Effector memory CD8-positive, alpha-beta T cell (primary cell): ENCODE data around the gene FBXW12.

Experiments used
- ATAC-seq: fragments of 150-1000 bp; cut with Tn5 transposase; replicated peaks from 2 replicates; pipeline ENCODE4 v1.10.0; 2021; ENCODE audit warnings: mild to moderate bottlenecking, moderate library complexity
- DNase-seq, 3 experiments: peaks; one replicate each; pipeline ENCODE4 v3.0.0; 2021
- H3K27ac Mint-ChIP-seq, 2 donors: one replicate each; pipeline ENCODE4 v1.8.0; 2022; ENCODE audit warnings: mild to moderate bottlenecking in 2 of 2, mixed read lengths in 2 of 2, moderate library complexity in 2 of 2
- H3K27me3 Mint-ChIP-seq, 2 donors: one replicate each; pipeline ENCODE4 v1.8.0; 2022; ENCODE audit warnings: mixed read lengths in 2 of 2
- H3K36me3 Mint-ChIP-seq: one replicate; pipeline ENCODE4 v1.8.0; 2022; ENCODE audit warnings: mild to moderate bottlenecking, moderate library complexity, mixed read lengths; ENCODE audit not compliant: insufficient read depth
- H3K4me1 Mint-ChIP-seq, 2 donors: one replicate each; pipeline ENCODE4 v1.8.0; 2022; ENCODE audit warnings: low read depth in 2 of 2, mixed read lengths in 2 of 2
- H3K4me3 Mint-ChIP-seq, 2 donors: one replicate each; pipeline ENCODE4 v1.8.0; 2022; ENCODE audit warnings: mild to moderate bottlenecking in 2 of 2, mixed read lengths in 2 of 2, moderate library complexity in 2 of 2
- H3K9me3 Mint-ChIP-seq, 2 donors: one replicate each; pipeline ENCODE4 v1.8.0; 2022; ENCODE audit warnings: mixed read lengths in 2 of 2

FBXW12 gene

DNA sequence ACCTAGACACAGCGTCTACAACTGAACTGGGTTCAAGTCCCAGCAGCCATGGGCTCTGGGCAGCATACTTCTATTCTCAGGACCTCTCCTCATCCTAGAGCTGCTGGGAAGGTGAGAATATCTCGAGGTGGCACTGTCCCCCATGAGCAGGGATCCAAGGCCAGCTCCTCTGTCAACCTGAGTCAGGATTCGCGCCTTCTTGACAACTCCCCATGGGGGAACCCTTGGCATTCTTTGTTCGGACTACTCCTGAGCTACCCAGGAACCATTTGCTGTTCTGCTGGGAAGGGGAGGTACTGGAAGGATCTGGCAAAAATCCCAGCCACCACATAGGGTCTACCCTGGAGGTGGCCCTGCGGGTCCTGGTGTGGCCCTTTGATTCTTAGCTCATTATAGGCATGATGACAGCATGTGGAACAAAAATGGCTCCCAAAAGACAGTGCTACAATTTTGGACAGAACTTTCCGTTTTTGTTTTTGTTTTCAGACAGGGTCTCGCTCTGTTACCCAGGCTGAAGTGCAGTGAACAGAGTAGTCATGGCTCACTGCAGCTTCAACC lies 35.6 kb downstream of the FBXW12 start:
- Mint-ChIP-seq H3K9me3 (no peaks in the 10 kb centered on the region), H3K27me3 (no peaks in the 10 kb centered on the region), H3K27ac (peak overlapping the region in 1 of 2 donors; percentile 6), H3K4me1 (no peaks in the 10 kb centered on the region), H3K4me3 (no peak overlapping the region), H3K36me3 (no peaks in the 10 kb centered on the region)
- ATAC-seq, result no peak
- DNase-seq, result no peak

DNA sequence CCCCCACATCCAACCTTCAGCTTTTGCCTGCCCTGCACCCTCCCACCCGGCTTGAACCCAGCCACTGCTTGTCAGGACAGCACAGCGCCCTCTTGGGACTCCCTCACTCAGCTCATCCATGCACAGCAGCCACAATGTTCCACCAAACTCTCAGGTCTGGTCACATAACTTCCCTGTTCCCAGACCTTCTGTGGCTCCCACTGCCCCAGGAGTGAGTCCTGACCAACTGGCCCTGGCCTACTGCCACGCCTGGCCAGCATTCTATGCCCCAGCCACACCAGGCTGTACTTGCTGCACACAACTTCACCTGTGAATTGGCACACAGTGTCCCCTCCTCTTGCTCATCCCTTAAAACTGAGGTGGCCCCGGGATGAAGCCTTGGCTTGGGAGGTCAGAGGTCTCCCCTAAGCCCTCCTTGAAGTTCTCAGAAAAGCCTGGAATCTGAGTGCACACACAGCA lies 36.8 kb downstream of the FBXW12 start:
- DNase-seq (no peak), ATAC-seq (no peak)
- Mint-ChIP-seq H3K36me3 (no peaks in the 10 kb centered on the region), H3K27me3 (no peaks in the 10 kb centered on the region), H3K9me3 (no peaks in the 10 kb centered on the region), H3K27ac (peak overlapping the region in 1 of 2 donors; percentile 11), H3K4me3 (no peak overlapping the region), H3K4me1 (no peaks in the 10 kb centered on the region)

DNA sequence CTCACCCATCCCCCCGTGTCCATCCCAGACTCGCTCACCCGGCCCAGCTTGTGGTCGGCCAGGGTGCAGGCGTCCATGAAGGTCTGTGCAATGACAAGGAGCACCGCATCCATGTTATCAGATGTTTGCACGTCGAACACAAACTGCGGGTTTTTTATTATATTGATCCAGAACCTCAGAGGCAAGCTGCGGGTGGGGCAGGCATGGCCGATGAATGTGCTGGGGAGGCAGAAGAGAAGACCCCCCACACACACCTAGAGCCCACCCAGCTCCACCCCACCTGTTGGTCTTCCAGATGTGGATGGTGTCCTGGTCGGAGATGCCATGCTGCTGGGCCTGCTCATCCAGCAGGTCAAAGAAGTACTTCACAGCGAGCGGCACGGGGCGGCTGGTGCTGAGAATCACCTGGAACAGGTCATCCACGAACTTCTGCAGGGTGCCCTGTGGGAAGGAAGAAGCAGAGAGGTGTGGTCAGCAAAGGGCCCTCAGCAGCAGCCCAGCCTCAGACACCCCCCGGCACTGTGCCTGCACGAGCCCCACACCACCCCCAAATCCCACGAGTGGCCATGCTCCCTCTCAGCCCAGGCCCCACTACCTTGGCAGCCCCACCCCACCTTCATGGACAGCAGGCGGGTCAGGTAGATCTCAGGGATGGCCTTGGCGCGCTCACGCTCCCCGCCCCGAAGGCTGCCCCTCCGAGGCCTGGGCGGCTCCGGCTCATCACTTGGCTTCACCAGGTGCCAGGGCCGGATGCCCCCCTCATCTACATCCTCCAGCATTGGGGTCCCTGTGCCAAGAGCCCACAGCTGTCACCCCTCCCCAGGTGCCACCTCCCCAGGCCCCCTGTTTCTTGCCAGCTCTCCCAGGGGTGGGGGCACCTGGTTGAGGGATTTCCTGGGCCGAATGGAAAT lies 37.5 kb downstream of the FBXW12 start:
- no peak for ATAC-seq
- Mint-ChIP-seq H3K4me1 (no peaks in the 10 kb centered on the region), H3K9me3 (no peaks in the 10 kb centered on the region), H3K27ac (no peak overlapping the region), H3K36me3 (no peaks in the 10 kb centered on the region), H3K4me3 (no peak overlapping the region), H3K27me3 (no peaks in the 10 kb centered on the region)
- DNase-seq, result no peak

GRCh38 chr3:48410205-48411040 lies 38.4 kb downstream of the FBXW12 start:
- DNase-seq (no peak), ATAC-seq (no peak)
- peaks cover 2% of the 10 kb centered on the region for H3K36me3 Mint-ChIP-seq
- no peaks in the 10 kb centered on the region for H3K4me1 Mint-ChIP-seq
- H3K27me3 Mint-ChIP-seq, result no peaks in the 10 kb centered on the region
- no peak overlapping the region for H3K4me3 Mint-ChIP-seq
- no peak overlapping the region for H3K27ac Mint-ChIP-seq
- H3K9me3 Mint-ChIP-seq, result no peaks in the 10 kb centered on the region

DNA sequence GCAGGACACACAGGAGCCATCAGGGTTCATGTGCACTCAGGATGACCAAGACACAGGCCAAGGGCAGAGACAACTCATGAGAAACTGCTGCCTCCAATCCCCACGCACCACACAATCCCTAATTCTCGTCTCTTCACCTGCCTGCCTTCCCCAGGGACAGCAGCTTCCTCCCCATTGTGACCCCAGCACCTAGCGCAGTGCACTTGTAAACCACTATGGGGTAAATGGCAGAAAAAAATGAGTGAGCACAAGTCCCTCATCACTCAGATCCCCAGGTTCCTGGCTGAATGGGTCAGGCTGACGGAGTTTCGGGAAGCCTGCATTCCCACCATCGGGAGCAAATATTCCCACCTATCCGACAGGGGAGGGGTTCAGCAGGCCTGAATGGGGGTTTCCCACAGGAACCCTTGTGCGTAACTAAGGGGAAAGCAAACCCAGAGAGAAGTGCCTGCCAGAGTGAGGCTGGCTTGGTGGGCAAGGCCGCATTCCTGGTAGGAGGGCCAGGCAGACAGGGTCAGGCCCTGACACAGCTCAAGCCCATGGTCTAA lies 39.1 kb downstream of the FBXW12 start:
- Mint-ChIP-seq H3K4me3 (no peak overlapping the region), H3K27ac (no peak overlapping the region), H3K27me3 (no peaks in the 10 kb centered on the region), H3K36me3 (peaks cover 3% of the 10 kb centered on the region), H3K4me1 (no peaks in the 10 kb centered on the region), H3K9me3 (no peaks in the 10 kb centered on the region)
- no peak for ATAC-seq
- no peak for DNase-seq

DNA sequence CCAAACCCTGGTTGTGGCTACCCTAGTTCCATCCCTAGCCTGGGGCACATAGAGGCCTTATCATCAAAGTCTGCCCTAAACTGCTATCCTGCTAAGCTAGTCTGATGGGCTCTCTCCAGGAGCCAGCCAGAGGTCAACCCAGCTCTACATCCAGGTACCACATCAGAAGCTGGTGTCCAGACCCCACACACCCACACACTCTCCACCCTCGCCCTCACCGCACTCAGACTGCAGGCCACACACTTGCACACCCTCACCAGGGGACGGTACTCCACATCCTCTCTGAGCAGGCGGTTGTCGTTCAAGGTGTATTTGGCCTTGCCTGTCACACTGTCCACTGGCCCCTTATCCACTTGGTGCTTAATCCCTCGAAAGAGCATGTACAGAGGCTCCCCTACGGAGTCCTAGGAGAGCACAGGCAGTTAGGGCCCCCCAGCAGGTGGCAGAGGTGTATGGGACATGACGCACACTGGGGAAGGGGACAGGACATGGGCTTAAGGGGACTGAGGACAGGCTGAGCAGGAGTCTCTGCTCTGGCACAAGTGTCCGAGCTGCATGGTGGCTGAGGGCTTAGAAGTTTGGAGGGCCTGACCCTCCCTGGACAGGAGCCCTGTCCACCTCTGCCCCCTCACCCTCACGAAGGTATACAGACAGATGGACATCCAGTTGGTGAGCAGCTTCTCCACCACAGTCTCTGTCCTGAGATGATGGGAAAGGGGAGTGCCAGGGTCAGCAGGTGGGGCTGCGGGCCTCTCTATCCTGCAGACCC lies 39.8 kb downstream of the FBXW12 start:
- no peaks in the 10 kb centered on the region for H3K27me3 Mint-ChIP-seq
- peaks cover 3% of the 10 kb centered on the region for H3K36me3 Mint-ChIP-seq
- no peak for DNase-seq
- no peak overlapping the region for H3K27ac Mint-ChIP-seq
- H3K4me1 Mint-ChIP-seq, result no peaks in the 10 kb centered on the region
- H3K9me3 Mint-ChIP-seq, result no peaks in the 10 kb centered on the region
- no peak overlapping the region for H3K4me3 Mint-ChIP-seq
- ATAC-seq, result no peak

DNA sequence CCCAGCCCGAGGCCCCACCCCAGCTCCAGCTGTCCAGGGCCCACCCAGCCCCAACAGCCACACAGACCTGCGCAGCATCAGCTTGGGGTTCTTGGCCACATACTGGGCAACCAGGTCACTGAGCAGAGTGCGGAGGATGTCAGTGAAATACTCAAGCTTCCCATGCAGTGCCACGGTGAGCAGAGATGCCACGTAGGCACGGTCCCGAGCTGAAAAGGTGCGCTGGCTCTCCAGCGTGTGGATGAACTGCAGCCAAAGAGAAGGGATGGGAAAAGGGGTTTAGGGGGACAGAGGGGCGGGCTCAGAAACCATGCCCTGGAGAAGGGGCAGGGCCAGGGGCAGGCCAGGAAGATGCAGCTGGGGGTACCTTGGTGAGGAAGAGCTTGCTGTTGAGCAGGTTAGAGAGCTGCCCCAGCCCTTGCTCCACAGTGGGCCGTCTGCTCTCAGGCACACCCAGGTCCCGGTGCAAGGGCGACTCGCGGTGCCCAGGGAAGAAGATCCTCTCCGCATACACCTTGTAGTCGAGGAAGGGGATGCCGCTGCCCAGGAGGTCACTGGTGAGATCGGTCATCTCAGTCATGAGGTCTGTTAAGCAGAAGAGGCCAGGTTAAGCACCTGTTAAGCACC lies 40.5 kb downstream of the FBXW12 start:
- no peak for DNase-seq
- no peaks in the 10 kb centered on the region for H3K9me3 Mint-ChIP-seq
- no peaks in the 10 kb centered on the region for H3K27me3 Mint-ChIP-seq
- H3K36me3 Mint-ChIP-seq, result peaks cover 3% of the 10 kb centered on the region
- H3K4me1 Mint-ChIP-seq, result no peaks in the 10 kb centered on the region
- no peak overlapping the region for H3K4me3 Mint-ChIP-seq
- no peak overlapping the region for H3K27ac Mint-ChIP-seq
- ATAC-seq, result no peak

DNA sequence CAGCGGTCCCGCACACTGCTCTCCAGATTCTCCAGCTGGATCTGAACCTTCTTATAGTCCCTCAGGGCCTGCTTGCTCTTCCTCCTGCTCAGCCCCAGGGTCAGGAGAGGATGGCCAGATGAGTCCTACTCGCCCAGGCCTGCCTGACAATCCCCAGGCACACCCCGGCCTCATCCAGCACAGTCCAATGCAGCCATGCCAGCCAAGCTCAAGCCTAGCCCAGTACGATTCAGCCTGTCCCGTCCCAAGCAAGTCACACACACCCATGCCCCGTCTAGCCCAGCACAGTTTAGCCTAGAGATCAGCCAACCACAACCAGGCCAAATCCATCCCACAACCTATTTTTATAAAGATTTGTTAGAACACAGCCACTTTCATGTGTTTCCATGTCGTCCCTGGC lies 41.1 kb downstream of the FBXW12 start:
- H3K36me3 Mint-ChIP-seq, result peaks cover 3% of the 10 kb centered on the region
- DNase-seq, result no peak
- H3K9me3 Mint-ChIP-seq, result no peaks in the 10 kb centered on the region
- H3K27ac Mint-ChIP-seq, result no peak overlapping the region
- no peaks in the 10 kb centered on the region for H3K27me3 Mint-ChIP-seq
- ATAC-seq, result no peak
- no peak overlapping the region for H3K4me3 Mint-ChIP-seq
- H3K4me1 Mint-ChIP-seq, result no peaks in the 10 kb centered on the region

- Mint-ChIP-seq H3K36me3 (peaks cover 3% of the 10 kb centered on the region), H3K4me3 (no peak overlapping the region), H3K27ac (no peak overlapping the region), H3K27me3 (no peaks in the 10 kb centered on the region), H3K4me1 (no peaks in the 10 kb centered on the region), H3K9me3 (no peaks in the 10 kb centered on the region)
- DNase-seq, result no peak
- ATAC-seq, result no peak
Measured at GRCh38 chr3:48413611-48414010, 41.6 kb downstream of the FBXW12 start.

DNA sequence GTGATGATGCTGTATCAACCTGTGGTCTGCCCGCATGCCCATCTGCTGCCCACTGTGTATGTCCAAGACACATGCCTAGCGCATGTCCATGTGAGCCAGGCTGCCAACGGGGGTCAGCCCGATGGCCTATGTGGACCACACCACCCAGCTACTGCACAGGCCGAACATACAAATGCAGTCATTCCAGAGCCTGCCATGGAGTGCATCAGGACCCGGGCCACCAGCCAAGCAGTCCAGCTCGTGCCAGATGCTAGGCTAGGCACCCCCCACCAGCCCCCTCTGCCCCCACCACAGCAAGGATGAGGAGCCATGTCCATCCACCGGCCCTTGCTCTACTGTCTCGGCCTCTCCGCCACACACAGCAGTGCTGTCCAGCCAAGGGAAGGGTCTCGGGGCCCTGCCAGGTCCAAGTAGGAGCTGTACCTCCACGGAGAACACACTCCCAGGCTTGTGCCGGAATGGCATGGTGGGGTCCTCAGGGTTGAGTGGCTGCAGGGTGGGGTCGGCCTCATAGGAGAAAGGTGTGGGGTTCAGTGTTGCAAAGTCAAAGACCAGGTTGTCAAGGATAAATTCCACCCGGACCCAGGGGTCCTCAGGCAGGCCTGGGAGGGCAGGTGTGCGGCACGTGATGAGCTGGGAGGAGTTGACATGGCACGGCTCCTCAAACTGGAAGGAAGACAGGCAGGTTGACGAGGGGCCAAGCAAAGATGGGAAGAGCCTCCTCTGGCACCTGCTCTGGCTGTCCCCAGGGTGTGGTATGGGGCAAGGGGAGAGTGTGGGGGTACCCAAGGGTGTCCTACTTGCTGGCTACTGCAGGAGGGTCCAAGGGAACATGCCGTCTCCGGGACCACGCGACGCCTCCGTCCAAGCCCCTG lies 42.6 kb downstream of the FBXW12 start:
- H3K9me3 Mint-ChIP-seq, result no peaks in the 10 kb centered on the region
- ATAC-seq, result no peak
- H3K4me3 Mint-ChIP-seq, result no peak overlapping the region
- peaks cover 3% of the 10 kb centered on the region for H3K36me3 Mint-ChIP-seq
- H3K27ac Mint-ChIP-seq, result no peak overlapping the region
- no peaks in the 10 kb centered on the region for H3K4me1 Mint-ChIP-seq
- no peaks in the 10 kb centered on the region for H3K27me3 Mint-ChIP-seq
- no peak for DNase-seq

GRCh38 chr3:48415251-48415953 lies 43.4 kb downstream of the FBXW12 start:
- H3K4me1 Mint-ChIP-seq, result no peaks in the 10 kb centered on the region
- DNase-seq, result no peak
- H3K27me3 Mint-ChIP-seq, result no peaks in the 10 kb centered on the region
- H3K27ac Mint-ChIP-seq, result no peak overlapping the region
- no peaks in the 10 kb centered on the region for H3K9me3 Mint-ChIP-seq
- no peak overlapping the region for H3K4me3 Mint-ChIP-seq
- ATAC-seq, result no peak
- H3K36me3 Mint-ChIP-seq, result peaks cover 3% of the 10 kb centered on the region
